Muscle of back (tissue), 11 donors: ENCODE data around the gene CNTN4. TPM values are rescaled to one million over a fixed set of nuclear protein-coding genes. Genes with fewer than 3 reads are reported as not detected.

ENCODE experiments used
- DNase-seq, 3 donors: peaks; one replicate each; pipeline versions ENCODE4 v3.0.0 to v3.0.0-alpha.2; 2013
- polyA plus RNA-seq, 10 donors: library from polyadenylated mRNA; unstranded; fragments of 120-200 nt; gene quantifications; one replicate each; pipeline ENCODE4 v1.2.1, GENCODE V29; 2013; ENCODE audit not compliant: insufficient read length in 10 of 10

CNTN4 gene
- polyA plus RNA-seq, 10 donors = 6.1 to 17.4 (median 9.0) TPM

DNA sequence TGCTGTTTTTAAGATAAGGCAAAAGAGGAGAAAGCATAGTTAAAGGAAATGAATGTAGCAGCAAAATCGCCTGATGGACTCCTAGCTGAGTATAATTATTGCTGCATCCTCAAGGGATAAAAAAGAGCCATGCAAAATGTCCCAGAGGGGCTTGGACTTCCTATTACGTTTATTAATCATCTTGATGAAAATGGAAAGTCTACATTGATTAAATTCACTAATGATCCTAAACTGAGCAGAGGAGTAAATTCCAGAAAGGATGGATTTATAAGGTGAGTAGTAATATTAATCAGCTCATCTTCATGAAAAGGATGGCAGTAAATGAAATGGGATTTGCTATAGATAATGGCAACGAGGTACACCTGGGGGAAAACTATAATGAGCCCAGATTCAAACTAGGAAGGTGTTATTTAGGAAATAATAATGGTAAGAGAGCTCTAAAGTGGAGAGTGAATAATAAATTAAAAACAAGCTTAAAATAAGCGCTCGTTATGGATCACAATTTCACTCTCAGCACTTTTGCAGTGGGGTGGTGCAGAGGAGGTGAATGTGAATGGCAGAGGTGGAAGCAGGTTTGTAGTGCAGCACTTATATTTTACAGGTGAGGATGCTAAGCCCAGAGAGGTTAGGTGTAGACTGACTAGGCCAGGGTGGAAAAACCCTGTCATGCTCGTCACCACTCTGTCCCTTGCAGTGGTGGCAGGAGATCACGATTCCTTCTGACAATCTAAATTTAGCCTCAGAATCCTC, 989.2 kb downstream of the CNTN4 start:
- DNase-seq = no peak

DNA sequence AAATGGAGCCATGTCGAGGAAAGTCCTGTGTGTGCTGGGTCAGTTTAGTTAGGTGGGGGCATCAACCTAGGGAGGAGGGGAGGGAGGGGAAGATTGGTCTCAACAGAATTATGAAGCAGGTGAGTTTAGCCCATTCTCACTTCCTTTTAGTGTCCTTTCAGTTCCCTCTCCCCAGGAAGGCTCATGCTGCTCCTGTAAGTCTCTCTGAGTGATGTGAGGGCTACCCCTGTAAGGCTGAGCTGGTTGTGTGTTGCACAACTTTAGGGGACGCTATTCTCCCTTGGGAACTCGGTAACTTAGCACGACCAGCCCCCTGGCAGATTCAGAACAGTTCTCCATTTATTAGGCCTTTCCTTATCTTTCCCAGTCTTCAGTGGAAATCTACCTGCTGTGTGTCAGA, 990.4 kb downstream of the CNTN4 start:
- no peak for DNase-seq

DNA sequence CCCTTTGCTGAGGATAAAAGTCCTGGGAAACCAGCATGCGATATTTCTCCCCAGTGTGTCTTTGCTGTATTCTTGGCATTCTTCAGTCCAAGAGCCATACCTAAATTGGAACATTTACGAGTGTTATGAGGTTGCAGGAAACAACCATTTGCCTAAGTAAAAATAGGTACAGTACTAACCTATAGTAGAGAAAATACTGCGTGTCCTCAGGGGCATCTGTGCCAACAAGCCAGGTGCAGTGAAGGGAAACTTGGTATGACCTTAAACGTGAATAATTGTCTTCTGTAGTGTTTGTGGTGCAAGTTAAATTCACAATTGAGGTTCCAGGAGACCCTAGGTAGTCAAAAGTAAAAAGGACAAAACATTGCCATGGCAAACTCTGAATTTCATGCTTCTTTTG, 999.3 kb downstream of the CNTN4 start:
- no peak for DNase-seq

DNA sequence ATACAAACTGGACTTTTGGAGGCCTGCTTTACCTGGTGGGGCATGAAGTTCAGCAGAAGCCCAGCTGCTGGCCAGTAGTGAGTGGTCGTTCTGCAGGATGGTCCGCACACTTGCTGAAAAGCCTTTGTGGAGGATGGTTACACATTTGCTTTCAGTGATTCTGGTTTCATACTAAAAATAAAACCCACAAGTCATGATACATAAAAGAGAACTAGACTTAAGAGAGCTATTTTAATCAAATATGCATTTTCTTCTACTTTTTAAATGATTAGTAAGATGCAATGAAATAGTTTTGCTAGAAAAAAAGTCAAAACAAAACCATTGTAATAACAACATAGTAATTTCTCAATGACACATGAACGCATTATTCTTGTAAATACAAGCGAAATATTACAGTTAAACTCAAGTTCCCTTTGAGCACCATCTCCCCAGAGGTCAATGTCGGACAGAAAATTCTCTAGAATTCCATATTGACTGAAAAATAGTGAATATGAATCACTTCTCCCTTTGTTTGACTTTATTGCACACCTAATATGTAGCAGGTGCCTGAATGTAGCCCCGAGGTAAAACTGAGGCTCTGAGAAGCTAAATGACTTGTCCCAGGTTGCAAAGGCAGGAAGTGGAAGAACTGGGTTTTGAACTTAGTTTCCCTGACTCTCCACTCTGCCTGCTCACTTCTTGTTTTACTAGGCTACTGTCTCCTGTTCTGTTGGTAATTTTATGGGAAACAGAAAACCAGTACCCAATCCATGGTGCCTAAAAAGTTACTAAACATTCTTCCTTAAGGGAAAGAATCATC, 1003.2 kb downstream of the CNTN4 start:
- DNase-seq = no peak

DNA sequence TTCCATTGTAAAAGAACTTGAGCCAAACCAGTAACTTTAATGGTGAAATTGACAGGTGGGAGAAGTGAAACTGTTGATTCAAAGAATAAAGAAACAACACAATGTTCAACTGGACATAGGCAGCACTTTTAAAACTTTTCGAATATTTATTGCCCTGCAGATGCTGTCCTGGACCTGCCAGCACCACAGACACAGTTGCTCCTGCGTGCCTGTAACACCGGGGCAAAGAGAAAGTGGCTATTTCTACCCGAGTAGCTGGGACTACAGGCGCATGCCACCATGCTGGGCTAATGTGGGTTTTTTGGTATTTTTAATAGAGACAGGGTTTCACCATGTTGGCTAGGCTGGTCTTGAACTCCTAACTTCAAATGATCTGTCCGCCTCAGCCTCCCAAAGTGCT, 1004.1 kb downstream of the CNTN4 start:
- DNase-seq = no peak

DNA sequence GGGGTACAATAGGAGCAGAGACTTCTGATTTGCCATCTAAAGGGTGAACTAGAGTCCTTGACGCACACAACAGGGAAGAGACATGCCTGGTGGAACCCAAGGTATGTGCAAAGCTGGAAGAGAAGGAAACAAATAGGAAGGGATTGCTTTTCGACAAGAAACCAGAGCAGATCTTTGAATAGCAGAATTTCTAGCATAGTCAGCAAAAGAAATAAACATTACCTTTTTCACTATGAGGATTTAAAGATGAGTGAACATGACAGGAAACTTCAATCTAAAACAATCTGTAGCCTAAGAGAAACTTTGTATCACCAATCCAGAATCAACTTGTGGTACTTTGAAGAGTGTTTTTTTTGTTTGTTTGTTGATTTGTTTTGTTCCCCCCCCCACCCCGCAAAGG, 1006.6 kb downstream of the CNTN4 start:
- DNase-seq = no peak

DNA sequence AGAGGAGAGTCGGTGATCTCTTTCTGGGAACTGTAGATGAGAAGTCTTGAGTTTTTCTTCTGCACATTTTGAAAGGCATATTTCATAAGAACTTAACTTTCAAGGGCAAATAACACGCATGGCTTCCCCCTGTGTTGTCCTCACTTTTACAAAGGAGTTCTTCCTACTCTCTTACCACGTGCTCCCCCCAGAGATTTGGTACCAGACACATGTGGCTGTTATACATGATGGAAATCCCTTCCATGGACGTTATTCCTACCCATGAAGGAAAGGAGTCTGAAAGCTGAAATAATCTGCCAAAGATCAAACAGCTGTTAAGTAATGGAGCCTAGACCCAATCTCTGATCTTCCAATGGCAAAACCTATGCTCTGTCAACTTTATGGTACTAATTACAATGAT, 1007.1 kb downstream of the CNTN4 start:
- no peak for DNase-seq

DNA sequence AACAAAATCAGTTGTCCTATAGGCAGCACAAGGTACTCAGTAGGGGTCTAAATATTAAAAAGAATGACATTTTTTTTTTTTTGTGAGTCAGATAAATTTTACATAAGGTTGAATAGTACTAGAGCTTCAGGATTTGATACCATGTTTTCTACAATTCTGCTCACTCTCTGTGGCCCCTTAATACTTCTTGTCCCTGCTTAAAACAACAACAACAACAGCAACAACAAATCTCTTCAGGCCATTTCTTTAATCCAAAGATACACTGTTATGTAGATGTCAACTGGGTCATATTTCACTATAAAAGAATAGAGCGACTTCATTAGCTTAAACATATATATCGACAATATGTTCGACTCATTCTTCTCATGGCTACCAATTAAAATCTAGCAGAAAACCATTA, 1008.5 kb downstream of the CNTN4 start:
- DNase-seq = no peak
